Osteoblast (primary cell): ENCODE data around the gene TMEM178B. TPM values are rescaled to one million over a fixed set of nuclear protein-coding genes. Genes with fewer than 3 reads are reported as not detected.

Experiments used
- DNase-seq: peaks from one replicate; pipeline ENCODE4 v3.0.0; 2011; ENCODE audit warnings: low spot score, mixed read lengths; ENCODE audit not compliant: insufficient read length; ENCODE audit errors: missing footprints
- H2AFZ ChIP-seq: 2 replicates; pipeline ENCODE4 v1.6.0; 2011; ENCODE audit warnings: mild to moderate bottlenecking, low read length
- H3K27ac ChIP-seq: 2 replicates; pipeline ENCODE4 v1.5.1; 2011; ENCODE audit warnings: mild to moderate bottlenecking, low read depth, low read length, moderate library complexity
- H3K27me3 ChIP-seq: 2 replicates; pipeline ENCODE4 v1.6.0; 2012; ENCODE audit warnings: mild to moderate bottlenecking, control low read depth, inconsistent platforms, low read length, moderate library complexity; ENCODE audit not compliant: insufficient read depth
- H3K36me3 ChIP-seq: 2 replicates; pipeline ENCODE4 v1.5.1; 2011; ENCODE audit warnings: mild to moderate bottlenecking, low read length, control low read depth, moderate library complexity; ENCODE audit not compliant: insufficient read depth
- H3K4me1 ChIP-seq: 2 replicates; pipeline ENCODE4 v1.5.1; 2011; ENCODE audit warnings: mild to moderate bottlenecking, low read length, control low read depth, moderate library complexity; ENCODE audit not compliant: insufficient read depth
- H3K4me2 ChIP-seq: 2 replicates; pipeline ENCODE4 v1.6.0; 2011; ENCODE audit warnings: mild to moderate bottlenecking, low read length; ENCODE audit not compliant: insufficient read depth
- H3K4me3 ChIP-seq: fragments of 200-600 bp; sonication (generic); 3 replicates; pipeline ENCODE4 v1.5.1; 2012; ENCODE audit warnings: mild to moderate bottlenecking, low read length, inconsistent platforms; ENCODE audit not compliant: insufficient read depth
- H3K79me2 ChIP-seq: 2 replicates; pipeline ENCODE4 v1.6.0; 2012; ENCODE audit warnings: mild to moderate bottlenecking, low read length, control low read depth, inconsistent platforms; ENCODE audit not compliant: insufficient read depth
- H3K9me3 ChIP-seq: 2 replicates; pipeline ENCODE4 v1.5.1; 2011; ENCODE audit warnings: low read depth, low read length, control low read depth
- H4K20me1 ChIP-seq: 2 replicates; pipeline ENCODE4 v1.6.0; 2012; ENCODE audit warnings: mild to moderate bottlenecking, low read length, control low read depth; ENCODE audit not compliant: insufficient read depth
- total RNA-seq: library from RNA; depleted of rRNA; stranded (reverse); fragments of >200 nt; gene quantifications from 2 replicates; pipeline ENCODE4 v1.2.3, GENCODE V29; 2012
- TF ChIP-seq, protein P1 (sequence below): IDR thresholded peaks from 2 replicates; pipeline ENCODE4 v1.5.1; 2011; ENCODE audit warnings: mild to moderate bottlenecking, low read depth, low read length, moderate library complexity; ENCODE audit errors: extremely low read depth

The TMEM178B gene
- total RNA-seq, 1 donor = 1.1 TPM

DNA sequence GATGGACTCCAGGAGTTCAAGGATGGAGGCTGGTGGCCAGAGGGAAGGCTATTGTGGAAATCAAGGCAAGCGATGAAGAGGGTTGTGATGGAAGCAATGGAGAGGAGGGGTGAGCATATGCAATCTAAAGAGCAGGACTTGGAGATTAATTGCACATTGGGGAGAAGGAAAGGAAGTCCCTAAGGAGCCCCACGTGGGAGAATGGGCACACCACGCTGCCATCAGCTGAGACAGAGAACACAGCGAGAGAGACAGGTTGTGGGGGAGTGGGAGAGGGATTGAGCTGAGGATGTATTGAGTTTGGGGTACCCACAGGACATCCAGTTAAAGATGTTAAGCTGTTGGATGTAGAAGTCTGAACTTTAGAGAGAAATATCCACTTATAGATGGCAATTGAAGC lies 73.6 kb downstream of the TMEM178B start:
- H3K4me3 ChIP-seq = no peak overlapping the region

DNA sequence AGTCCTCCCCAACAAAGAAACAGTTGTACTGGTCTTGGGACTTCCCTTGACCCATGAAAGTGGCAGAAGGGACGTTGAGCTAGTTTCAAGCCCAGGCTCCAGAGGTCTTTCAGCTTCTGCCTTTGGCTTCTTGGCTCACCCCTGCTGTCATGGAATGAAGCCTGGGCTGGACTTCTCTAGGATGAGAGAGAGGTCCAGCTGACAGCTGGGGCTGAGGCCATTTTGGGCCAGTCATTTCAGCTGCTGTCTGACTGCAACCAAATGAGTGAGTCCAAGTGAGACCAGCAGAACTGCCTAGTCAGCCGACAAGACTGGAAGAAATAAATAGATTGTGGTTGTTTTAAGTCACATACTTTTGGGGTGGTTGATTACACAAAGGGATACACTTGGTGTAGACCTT lies 76.6 kb downstream of the TMEM178B start:
- no peaks in the 10 kb centered on the region for H4K20me1 ChIP-seq
- no peaks in the 10 kb centered on the region for H3K9me3 ChIP-seq
- no peak overlapping the region for H3K27ac ChIP-seq
- H3K4me2 ChIP-seq = no peak overlapping the region
- no peaks in the 10 kb centered on the region for H3K4me1 ChIP-seq
- no peak overlapping the region for H2AFZ ChIP-seq
- no peaks in the 10 kb centered on the region for H3K79me2 ChIP-seq
- H3K4me3 ChIP-seq = no peak overlapping the region
- H3K36me3 ChIP-seq = no peaks in the 10 kb centered on the region
- DNase-seq = no peak
- no peaks in the 10 kb centered on the region for H3K27me3 ChIP-seq
- TF ChIP-seq, protein P1, sequence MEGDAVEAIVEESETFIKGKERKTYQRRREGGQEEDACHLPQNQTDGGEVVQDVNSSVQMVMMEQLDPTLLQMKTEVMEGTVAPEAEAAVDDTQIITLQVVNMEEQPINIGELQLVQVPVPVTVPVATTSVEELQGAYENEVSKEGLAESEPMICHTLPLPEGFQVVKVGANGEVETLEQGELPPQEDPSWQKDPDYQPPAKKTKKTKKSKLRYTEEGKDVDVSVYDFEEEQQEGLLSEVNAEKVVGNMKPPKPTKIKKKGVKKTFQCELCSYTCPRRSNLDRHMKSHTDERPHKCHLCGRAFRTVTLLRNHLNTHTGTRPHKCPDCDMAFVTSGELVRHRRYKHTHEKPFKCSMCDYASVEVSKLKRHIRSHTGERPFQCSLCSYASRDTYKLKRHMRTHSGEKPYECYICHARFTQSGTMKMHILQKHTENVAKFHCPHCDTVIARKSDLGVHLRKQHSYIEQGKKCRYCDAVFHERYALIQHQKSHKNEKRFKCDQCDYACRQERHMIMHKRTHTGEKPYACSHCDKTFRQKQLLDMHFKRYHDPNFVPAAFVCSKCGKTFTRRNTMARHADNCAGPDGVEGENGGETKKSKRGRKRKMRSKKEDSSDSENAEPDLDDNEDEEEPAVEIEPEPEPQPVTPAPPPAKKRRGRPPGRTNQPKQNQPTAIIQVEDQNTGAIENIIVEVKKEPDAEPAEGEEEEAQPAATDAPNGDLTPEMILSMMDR = no peak

More for the DNA sequence above, 73.6 kb downstream of the TMEM178B start:
- Histone ChIP-seq H3K4me2 (no peak overlapping the region), H3K9me3 (no peaks in the 10 kb centered on the region), H2AFZ (no peak overlapping the region), H3K27me3 (no peaks in the 10 kb centered on the region), H4K20me1 (no peaks in the 10 kb centered on the region), H3K36me3 (no peaks in the 10 kb centered on the region), H3K4me1 (no peaks in the 10 kb centered on the region), H3K79me2 (no peaks in the 10 kb centered on the region), H3K27ac (no peak overlapping the region)
- no peak for DNase-seq
- TF ChIP-seq, protein P1 = no peak

DNA sequence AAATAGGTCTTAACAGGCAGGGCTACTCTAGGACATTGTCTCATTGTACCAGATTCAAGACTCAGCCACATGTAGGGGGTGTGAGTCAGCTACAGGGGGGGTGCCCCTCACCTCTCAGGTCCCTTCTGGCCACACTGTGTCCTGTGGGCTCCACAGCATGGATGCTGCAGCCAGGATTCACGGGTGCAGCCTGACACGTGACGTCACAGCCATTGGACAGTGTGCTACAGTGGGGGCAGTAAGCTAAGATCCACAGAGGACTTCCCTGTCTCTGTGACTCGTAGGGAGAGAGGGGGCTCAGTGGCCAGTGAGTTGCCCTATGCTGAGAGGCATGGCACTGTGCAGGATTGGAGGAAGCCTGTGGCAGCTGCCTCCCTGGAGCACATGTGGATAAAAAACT lies 77.9 kb downstream of the TMEM178B start:
- Histone ChIP-seq H3K4me3 (no peak overlapping the region), H3K4me1 (no peaks in the 10 kb centered on the region), H3K27ac (no peak overlapping the region), H2AFZ (no peak overlapping the region), H3K36me3 (no peaks in the 10 kb centered on the region), H4K20me1 (no peaks in the 10 kb centered on the region), H3K9me3 (no peaks in the 10 kb centered on the region), H3K27me3 (no peaks in the 10 kb centered on the region), H3K4me2 (no peak overlapping the region), H3K79me2 (no peaks in the 10 kb centered on the region)
- DNase-seq = no peak
- TF ChIP-seq, protein P1 = no peak

DNA sequence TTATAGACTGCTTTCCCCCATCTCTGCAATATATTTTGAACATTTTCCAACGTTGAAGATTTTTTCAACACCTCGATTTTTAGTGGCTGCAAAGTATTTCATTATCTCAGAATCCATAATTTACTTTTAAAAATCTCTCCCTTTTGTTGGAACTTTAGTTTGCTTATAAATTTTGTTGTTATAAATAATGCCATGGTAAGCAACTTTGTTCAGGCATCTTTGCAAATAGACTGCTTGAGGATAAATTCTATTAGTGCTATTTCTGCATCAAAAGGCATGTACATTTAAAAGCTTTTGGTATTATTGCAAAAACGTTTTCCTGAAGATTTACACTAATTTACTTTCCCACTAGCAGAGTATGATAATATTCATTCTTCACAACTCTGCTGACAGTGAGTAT lies 79.4 kb downstream of the TMEM178B start:
- Histone ChIP-seq H3K4me2 (no peak overlapping the region), H3K27me3 (no peaks in the 10 kb centered on the region), H3K27ac (no peak overlapping the region), H3K36me3 (no peaks in the 10 kb centered on the region), H4K20me1 (no peaks in the 10 kb centered on the region), H2AFZ (no peak overlapping the region), H3K4me3 (no peak overlapping the region), H3K4me1 (peaks cover 2% of the 10 kb centered on the region), H3K79me2 (no peaks in the 10 kb centered on the region), H3K9me3 (no peaks in the 10 kb centered on the region)
- no peak for DNase-seq
- TF ChIP-seq, protein P1 = no peak
